ENCODE results near the gene ADCY4. TPM values are rescaled to one million over a fixed set of nuclear protein-coding genes. Genes with fewer than 3 reads are reported as not detected.

Gene ADCY4
- total RNA-seq, 1 donor from 2014 or later: 2.3 TPM

DNA sequence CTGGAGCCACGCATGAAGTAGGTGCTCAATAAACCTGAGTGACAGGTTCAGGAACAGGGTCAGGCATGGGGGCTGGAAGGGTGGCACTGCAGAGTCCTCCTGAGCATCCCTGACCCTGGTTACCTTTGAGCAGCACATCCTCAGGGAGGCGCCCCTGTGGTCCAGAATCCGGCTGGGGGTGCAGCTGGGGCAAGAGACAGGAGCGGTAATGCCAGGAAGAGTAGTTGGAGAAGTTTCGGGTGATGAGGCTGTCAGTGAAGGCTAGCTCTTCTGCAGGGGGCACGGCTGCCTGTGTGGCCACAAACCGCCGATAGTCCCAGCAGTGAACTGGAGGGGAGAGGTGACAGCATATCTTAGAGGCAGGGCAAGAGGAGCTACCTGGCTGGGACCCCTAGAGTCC is 65.5 kb downstream of the ADCY4 start:
- peak overlapping the region; percentile 4 for H3K4me3 Mint-ChIP-seq

More for the DNA sequence above, 65.5 kb downstream of the ADCY4 start:
- H3K9me3 Mint-ChIP-seq: no peaks in the 10 kb centered on the region
- POLR2A ChIA-PET: interaction anchor here (1.4 to 9.8 kb wide), 4 partner anchors 11 to 53 kb away, joined by 6 to 175 read pairs (median 31); partner anchors contain the start of genes MDP1 and TINF2
- ATAC-seq (ENCODE audit: low read depth) (no peak), DNase-seq (no peak)
- intact Hi-C loops (cut with micrococcal nuclease): no loop called here
- H3K36me3 Mint-ChIP-seq (ENCODE audit: low read depth): peaks cover 46% of the 10 kb centered on the region
- H3K27me3 Mint-ChIP-seq: no peaks in the 10 kb centered on the region
- H3K27ac Mint-ChIP-seq: no peak overlapping the region
- TF ChIP-seq, protein P1, sequence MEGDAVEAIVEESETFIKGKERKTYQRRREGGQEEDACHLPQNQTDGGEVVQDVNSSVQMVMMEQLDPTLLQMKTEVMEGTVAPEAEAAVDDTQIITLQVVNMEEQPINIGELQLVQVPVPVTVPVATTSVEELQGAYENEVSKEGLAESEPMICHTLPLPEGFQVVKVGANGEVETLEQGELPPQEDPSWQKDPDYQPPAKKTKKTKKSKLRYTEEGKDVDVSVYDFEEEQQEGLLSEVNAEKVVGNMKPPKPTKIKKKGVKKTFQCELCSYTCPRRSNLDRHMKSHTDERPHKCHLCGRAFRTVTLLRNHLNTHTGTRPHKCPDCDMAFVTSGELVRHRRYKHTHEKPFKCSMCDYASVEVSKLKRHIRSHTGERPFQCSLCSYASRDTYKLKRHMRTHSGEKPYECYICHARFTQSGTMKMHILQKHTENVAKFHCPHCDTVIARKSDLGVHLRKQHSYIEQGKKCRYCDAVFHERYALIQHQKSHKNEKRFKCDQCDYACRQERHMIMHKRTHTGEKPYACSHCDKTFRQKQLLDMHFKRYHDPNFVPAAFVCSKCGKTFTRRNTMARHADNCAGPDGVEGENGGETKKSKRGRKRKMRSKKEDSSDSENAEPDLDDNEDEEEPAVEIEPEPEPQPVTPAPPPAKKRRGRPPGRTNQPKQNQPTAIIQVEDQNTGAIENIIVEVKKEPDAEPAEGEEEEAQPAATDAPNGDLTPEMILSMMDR (IDR thresholded peaks at IDR 0.05): no peak
- CTCF ChIA-PET: interaction anchor here (0.9 to 1.9 kb wide), 3 partner anchors 16 to 27 kb away, joined by 3 to 4 read pairs (median 3); no protein-coding TSS in a partner anchor
- H3K4me1 Mint-ChIP-seq: peaks cover 45% of the 10 kb centered on the region

Other genes starting within 250 kb of the ADCY4 start
- 82.1 and 102 TPM in 2 replicates for gene PCK2, start 240.8 kb downstream of the ADCY4 start, total RNA-seq
- gene DCAF11, start 220.3 kb downstream of the ADCY4 start, total RNA-seq: 84.3 and 86.5 TPM in 2 replicates
- gene NRL, start 220.1 kb downstream of the ADCY4 start, total RNA-seq: 5.4 and 5.5 TPM in 2 replicates
- 2.3 and 2.4 TPM in 2 replicates for gene FITM1, start 204.4 kb downstream of the ADCY4 start, total RNA-seq
- 406 and 449 TPM in 2 replicates for gene PSME1, start 198.9 kb downstream of the ADCY4 start, total RNA-seq
- gene EMC9, start 193.5 kb downstream of the ADCY4 start, total RNA-seq: 22.5 and 22.6 TPM in 2 replicates
- gene PSME2, start 188.5 kb downstream of the ADCY4 start, total RNA-seq: 285 and 312 TPM in 2 replicates
- 87.4 and 99.8 TPM in 2 replicates for gene RNF31, start 187.6 kb downstream of the ADCY4 start, total RNA-seq
- gene IRF9, start 173.8 kb downstream of the ADCY4 start, total RNA-seq: 221 and 229 TPM in 2 replicates
- 27.0 and 35.3 TPM in 2 replicates for gene REC8, start 163.0 kb downstream of the ADCY4 start, total RNA-seq
- 76.4 and 80.3 TPM in 2 replicates for gene IPO4, start 146.3 kb downstream of the ADCY4 start, total RNA-seq
- gene TM9SF1, start 139.6 kb downstream of the ADCY4 start, total RNA-seq: 24.5 and 26.3 TPM in 2 replicates
- gene TSSK4, start 129.4 kb downstream of the ADCY4 start, total RNA-seq: 0.66 and 0.98 TPM in 2 replicates
- 88.5 and 117 TPM in 2 replicates for gene CHMP4A, start 121.6 kb downstream of the ADCY4 start, total RNA-seq
- 12.7 and 16.3 TPM in 2 replicates for gene MDP1, start 119.0 kb downstream of the ADCY4 start, total RNA-seq
- gene NEDD8, start 102.7 kb downstream of the ADCY4 start, total RNA-seq: 129 and 149 TPM in 2 replicates
- gene GMPR2, start 102.1 kb downstream of the ADCY4 start, total RNA-seq: 43.8 and 50.2 TPM in 2 replicates
- gene TINF2, start 92.4 kb downstream of the ADCY4 start, total RNA-seq: 197 and 205 TPM in 2 replicates
- gene TGM1, start 71.9 kb downstream of the ADCY4 start, total RNA-seq: 6.4 and 6.5 TPM in 2 replicates
- 53.6 and 70.5 TPM in 2 replicates for gene RABGGTA, start 63.5 kb downstream of the ADCY4 start, total RNA-seq
- 32.5 and 33.9 TPM in 2 replicates for gene DHRS1, start 35.3 kb downstream of the ADCY4 start, total RNA-seq
- gene NOP9, start 35.2 kb downstream of the ADCY4 start, total RNA-seq: 30.5 and 36.4 TPM in 2 replicates
- 9.2 and 9.4 TPM in 2 replicates for gene CIDEB, start 27.1 kb downstream of the ADCY4 start, total RNA-seq
- 7.7 and 9.1 TPM in 2 replicates for gene LTB4R2, start 24.9 kb downstream of the ADCY4 start, total RNA-seq
- 8.2 and 8.6 TPM in 2 replicates for gene LTB4R, start 23.6 kb downstream of the ADCY4 start, total RNA-seq
- gene RIPK3, start 4.9 kb upstream of the ADCY4 start, total RNA-seq: 38.9 and 39.2 TPM in 2 replicates
- gene NFATC4, start 33.1 kb upstream of the ADCY4 start, total RNA-seq: 9.4 and 11.2 TPM in 2 replicates
- gene NYNRIN, start 63.9 kb upstream of the ADCY4 start, total RNA-seq: 0.02 and 0.04 TPM in 2 replicates
- 56.0 and 61.1 TPM in 2 replicates for gene CBLN3, start 94.6 kb upstream of the ADCY4 start, total RNA-seq
- gene KHNYN, start 94.9 kb upstream of the ADCY4 start, total RNA-seq: 121 and 130 TPM in 2 replicates
- 70.6 and 80.0 TPM in 2 replicates for gene SDR39U1, start 107.7 kb upstream of the ADCY4 start, total RNA-seq
- gene CMA1, start 173.2 kb upstream of the ADCY4 start, total RNA-seq: not detected in 2 replicates
- gene CTSG, start 241.2 kb upstream of the ADCY4 start, total RNA-seq: not detected in 2 replicates